ENCODE measurements around the gene CHI3L2.

GRCh38 chr1:111290630-111291029 is 63.1 kb downstream of the CHI3L2 start, which contains the start of gene CHIA:
- no peak for TF ChIP-seq ZNF251 (CRISPR knock-in tag; IDR thresholded peaks at IDR 0.05)
- TF ChIP-seq TFE3 (CRISPR knock-in tag; IDR thresholded peaks at IDR 0.05): no peak
- TF ChIP-seq HES4 (CRISPR knock-in tag; IDR thresholded peaks at IDR 0.05; ENCODE audit: borderline replicate concordance): no peak
- no peak for TF ChIP-seq ZNF274 (CRISPR knock-in tag; IDR thresholded peaks at IDR 0.05)

Data from HepG2 (cell line).